ENCODE data around the gene TICRR. TPM values are rescaled to one million over a fixed set of nuclear protein-coding genes. Genes with fewer than 3 reads are reported as not detected.
"Not testable (repeated sequence)": the region's sequence is repeated elsewhere in the genome, so short reads cannot be mapped to it uniquely, and the experiment has no call there.

TICRR gene
- total RNA-seq, 1 experiment from 2014 or later, result 7.0 TPM

GRCh38 chr15:89569090-89569745, 6.1 kb upstream of the TICRR start:
- DNase-seq (ENCODE audit: low read depth), result no peak

- peak; percentile 27 for DNase-seq (ENCODE audit: low read depth)
Measured at GRCh38 chr15:89575656-89576416, 567 bp downstream of the TICRR start.

- DNase-seq (ENCODE audit: low read depth), result no peak
Measured at GRCh38 chr15:89576417-89576773, 1.1 kb downstream of the TICRR start.

GRCh38 chr15:89577776-89578115, 2.5 kb downstream of the TICRR start:
- no peak for DNase-seq (ENCODE audit: low read depth)

- no peak for DNase-seq (ENCODE audit: low read depth)
Measured at GRCh38 chr15:89578146-89578545, 2.9 kb downstream of the TICRR start.

- not testable (repeated sequence) for DNase-seq (ENCODE audit: low read depth)
Measured at GRCh38 chr15:89580747-89581146, 5.5 kb downstream of the TICRR start.

- DNase-seq (ENCODE audit: low read depth), result no peak
Measured at GRCh38 chr15:89586651-89587050, 11.4 kb downstream of the TICRR start.

GRCh38 chr15:89587955-89588354, 12.7 kb downstream of the TICRR start:
- peak; percentile 30 for DNase-seq (ENCODE audit: low read depth)

- no peak for DNase-seq (ENCODE audit: low read depth)
Measured at GRCh38 chr15:89591834-89592233, 16.6 kb downstream of the TICRR start.

GRCh38 chr15:89593018-89593417, 17.7 kb downstream of the TICRR start:
- no peak for DNase-seq (ENCODE audit: low read depth)

- DNase-seq (ENCODE audit: low read depth), result no peak
Measured at GRCh38 chr15:89599021-89599420, 23.8 kb downstream of the TICRR start.

- no peak for DNase-seq (ENCODE audit: low read depth)
Measured at GRCh38 chr15:89611317-89611716, 36.0 kb downstream of the TICRR start.

- no peak for DNase-seq (ENCODE audit: low read depth)
Measured at GRCh38 chr15:89613031-89613430, 37.8 kb downstream of the TICRR start.

GRCh38 chr15:89614164-89614563, 38.9 kb downstream of the TICRR start:
- DNase-seq (ENCODE audit: low read depth), result no peak

- no peak for DNase-seq (ENCODE audit: low read depth)
Measured at GRCh38 chr15:89615135-89615534, 39.9 kb downstream of the TICRR start.

GRCh38 chr15:89616228-89616627, 41.0 kb downstream of the TICRR start:
- no peak for DNase-seq (ENCODE audit: low read depth)

- DNase-seq (ENCODE audit: low read depth), result no peak
Measured at GRCh38 chr15:89621547-89621946, 46.3 kb downstream of the TICRR start.

- no peak for DNase-seq (ENCODE audit: low read depth)
Measured at GRCh38 chr15:89623165-89623564, 47.9 kb downstream of the TICRR start.

- DNase-seq (ENCODE audit: low read depth), result no peak
Measured at GRCh38 chr15:89625716-89626115, 50.4 kb downstream of the TICRR start.

- no peak for DNase-seq (ENCODE audit: low read depth)
Measured at GRCh38 chr15:89627256-89627970, 52.1 kb downstream of the TICRR start.

GRCh38 chr15:89628301-89628700, 53.0 kb downstream of the TICRR start:
- no peak for DNase-seq (ENCODE audit: low read depth)

- no peak for DNase-seq (ENCODE audit: low read depth)
Measured at GRCh38 chr15:89628806-89629715, 53.8 kb downstream of the TICRR start.
